Thyroid gland (tissue), 4 donors: ENCODE data around the gene POU2F3.

ENCODE experiments used
- POLR2A ChIP-seq, 2 donors: fragments of 450-650 bp; IDR thresholded peaks; one replicate each; pipeline ENCODE4 v1.6.1; 2017; ENCODE audit warnings: antibody characterized with exemption in 2 of 2, mild to moderate bottlenecking in 2 of 2, moderate library complexity in 1 of 2
- TF ChIP-seq, protein P1 (sequence below), 6 experiments: fragments of 200-600 bp in 3 of 6; fragments of 450-650 bp in 3 of 6; sonication (generic) in 3 of 6; IDR thresholded peaks; one replicate each; pipeline ENCODE4 v1.5.1; 2016 to 2019; ENCODE audit warnings: antibody characterized with exemption in 6 of 6, mild to moderate bottlenecking in 2 of 6, inconsistent platforms in 1 of 6, moderate library complexity in 1 of 6

GRCh38 chr11:120261321-120261720, 21.4 kb downstream of the POU2F3 start:
- TF ChIP-seq, protein P1, sequence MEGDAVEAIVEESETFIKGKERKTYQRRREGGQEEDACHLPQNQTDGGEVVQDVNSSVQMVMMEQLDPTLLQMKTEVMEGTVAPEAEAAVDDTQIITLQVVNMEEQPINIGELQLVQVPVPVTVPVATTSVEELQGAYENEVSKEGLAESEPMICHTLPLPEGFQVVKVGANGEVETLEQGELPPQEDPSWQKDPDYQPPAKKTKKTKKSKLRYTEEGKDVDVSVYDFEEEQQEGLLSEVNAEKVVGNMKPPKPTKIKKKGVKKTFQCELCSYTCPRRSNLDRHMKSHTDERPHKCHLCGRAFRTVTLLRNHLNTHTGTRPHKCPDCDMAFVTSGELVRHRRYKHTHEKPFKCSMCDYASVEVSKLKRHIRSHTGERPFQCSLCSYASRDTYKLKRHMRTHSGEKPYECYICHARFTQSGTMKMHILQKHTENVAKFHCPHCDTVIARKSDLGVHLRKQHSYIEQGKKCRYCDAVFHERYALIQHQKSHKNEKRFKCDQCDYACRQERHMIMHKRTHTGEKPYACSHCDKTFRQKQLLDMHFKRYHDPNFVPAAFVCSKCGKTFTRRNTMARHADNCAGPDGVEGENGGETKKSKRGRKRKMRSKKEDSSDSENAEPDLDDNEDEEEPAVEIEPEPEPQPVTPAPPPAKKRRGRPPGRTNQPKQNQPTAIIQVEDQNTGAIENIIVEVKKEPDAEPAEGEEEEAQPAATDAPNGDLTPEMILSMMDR (IDR thresholded peaks at IDR 0.05): no peak
- TF ChIP-seq POLR2A (IDR thresholded peaks at IDR 0.05): no peak
